Caco-2 (cell line): Measurements from ENCODE around the gene CRTAC1. TPM values are rescaled to one million over a fixed set of nuclear protein-coding genes. Genes with fewer than 3 reads are reported as not detected.

Source experiments
- BruUV-seq: library from RNA; stranded (reverse); fragments of 400-500 nt; replicated peaks from 2 replicates; lab custom pipeline; 2021; lab: Mats Ljungman, UMichigan
- CTCF ChIA-PET: fragments of 300-600 bp; sonication (Branson Sonifier 250); formaldehyde crosslinking; loops from one replicate; lab custom pipeline; 2022; ENCODE audit warnings: antibody characterized with exemption; lab: Charles Lee
- POLR2A ChIA-PET: fragments of 300-600 bp; sonication (Branson Sonifier 250); formaldehyde crosslinking; loops from one replicate; lab custom pipeline; 2022; ENCODE audit warnings: antibody characterized with exemption; lab: Charles Lee
- DNase-seq, 2 experiments: peaks; one replicate each; pipeline versions ENCODE4 v3.0.0 to v3.0.0-alpha.2; 2020 to 2022
- H3K27me3 ChIP-seq: replicated peaks from 2 replicates; pipeline ENCODE4 v1.6.0; 2011; ENCODE audit warnings: low read length; ENCODE audit not compliant: control insufficient read depth, insufficient read depth
- H3K36me3 ChIP-seq: 2 replicates; pipeline ENCODE4 v1.5.1; 2011; ENCODE audit warnings: low read length; ENCODE audit not compliant: control insufficient read depth, insufficient read depth
- H3K4me1 ChIP-seq: fragments of 250-450 bp; sonication (Bioruptor Pico); 2 replicates; pipeline ENCODE4 v1.5.1; 2020; ENCODE audit warnings: mild to moderate bottlenecking
- H3K4me3 ChIP-seq: 2 replicates; pipeline ENCODE4 v1.5.1; 2011; ENCODE audit warnings: low read depth, mild to moderate bottlenecking, control low read depth, low read length
- H3K9me3 ChIP-seq: fragments of 250-450 bp; sonication (Bioruptor Pico); 2 replicates; pipeline ENCODE4 v1.5.1; 2020; ENCODE audit warnings: mild to moderate bottlenecking, moderate library complexity
- H3K27ac Mint-ChIP-seq: one replicate; pipeline ENCODE4 v1.8.0; 2022; ENCODE audit warnings: mixed read lengths; ENCODE audit not compliant: unreplicated experiment
- H3K27me3 Mint-ChIP-seq: one replicate; pipeline ENCODE4 v1.8.0; 2022; ENCODE audit warnings: mixed read lengths; ENCODE audit not compliant: insufficient read depth, unreplicated experiment
- H3K36me3 Mint-ChIP-seq: one replicate; pipeline ENCODE4 v1.8.0; 2022; ENCODE audit warnings: mild to moderate bottlenecking, mixed read lengths; ENCODE audit not compliant: insufficient read depth, unreplicated experiment
- H3K4me1 Mint-ChIP-seq: one replicate; pipeline ENCODE4 v1.8.0; 2022; ENCODE audit warnings: low read depth, mixed read lengths; ENCODE audit not compliant: unreplicated experiment
- H3K4me3 Mint-ChIP-seq: one replicate; pipeline ENCODE4 v1.8.0; 2022; ENCODE audit warnings: mild to moderate bottlenecking, moderate library complexity, mixed read lengths; ENCODE audit not compliant: unreplicated experiment
- H3K9me3 Mint-ChIP-seq: one replicate; pipeline ENCODE4 v1.8.0; 2022; ENCODE audit warnings: mixed read lengths; ENCODE audit not compliant: unreplicated experiment
- intact Hi-C: fragments of 100-400 bp; cut with micrococcal nuclease; formaldehyde crosslinking; loops from one replicate; pipeline ENCODE4 v1.10.0; 2022; ENCODE audit not compliant: unreplicated experiment
- total RNA-seq: library from RNA; stranded (reverse); gene quantifications from 2 replicates; pipeline ENCODE4 v1.2.3, GENCODE V29; 2022
- TF ChIP-seq, protein P1 (sequence below), 2 experiments: fragments of 200-600 bp in 1 of 2; IDR thresholded peaks; 1 replicate in 1 of 2; 2 replicates in 1 of 2; pipeline versions ENCODE4 v1.5.1 to v1.8.0; 2011 to 2022; ENCODE audit warnings: antibody characterized with exemption in 1 of 2, control low read depth in 1 of 2, inconsistent platforms in 1 of 2, low read depth in 1 of 2, low read length in 1 of 2, mild to moderate bottlenecking in 1 of 2, moderate library complexity in 1 of 2; ENCODE audit not compliant: insufficient read depth in 1 of 2, severe bottlenecking in 1 of 2, unreplicated experiment in 1 of 2

The CRTAC1 gene
- total RNA-seq, 1 experiment from 2014 or later: not detected

GRCh38 chr10:97960269-97961056 is 70.0 kb downstream of the CRTAC1 start:
- H3K36me3 Mint-ChIP-seq: no peaks in the 10 kb centered on the region
- no TSS peak for BruUV-seq
- Histone ChIP-seq H3K27me3 (no peaks in the 10 kb centered on the region), H3K4me3 (no peak overlapping the region), H3K36me3 (no peaks in the 10 kb centered on the region), H3K9me3 (no peaks in the 10 kb centered on the region), H3K4me1 (no peaks in the 10 kb centered on the region)
- no peak overlapping the region for H3K27ac Mint-ChIP-seq
- POLR2A ChIA-PET: no interaction called here
- TF ChIP-seq, protein P1, sequence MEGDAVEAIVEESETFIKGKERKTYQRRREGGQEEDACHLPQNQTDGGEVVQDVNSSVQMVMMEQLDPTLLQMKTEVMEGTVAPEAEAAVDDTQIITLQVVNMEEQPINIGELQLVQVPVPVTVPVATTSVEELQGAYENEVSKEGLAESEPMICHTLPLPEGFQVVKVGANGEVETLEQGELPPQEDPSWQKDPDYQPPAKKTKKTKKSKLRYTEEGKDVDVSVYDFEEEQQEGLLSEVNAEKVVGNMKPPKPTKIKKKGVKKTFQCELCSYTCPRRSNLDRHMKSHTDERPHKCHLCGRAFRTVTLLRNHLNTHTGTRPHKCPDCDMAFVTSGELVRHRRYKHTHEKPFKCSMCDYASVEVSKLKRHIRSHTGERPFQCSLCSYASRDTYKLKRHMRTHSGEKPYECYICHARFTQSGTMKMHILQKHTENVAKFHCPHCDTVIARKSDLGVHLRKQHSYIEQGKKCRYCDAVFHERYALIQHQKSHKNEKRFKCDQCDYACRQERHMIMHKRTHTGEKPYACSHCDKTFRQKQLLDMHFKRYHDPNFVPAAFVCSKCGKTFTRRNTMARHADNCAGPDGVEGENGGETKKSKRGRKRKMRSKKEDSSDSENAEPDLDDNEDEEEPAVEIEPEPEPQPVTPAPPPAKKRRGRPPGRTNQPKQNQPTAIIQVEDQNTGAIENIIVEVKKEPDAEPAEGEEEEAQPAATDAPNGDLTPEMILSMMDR (IDR thresholded peaks at IDR 0.05; ENCODE audit: insufficient read depth in 1 of 2, low read depth in 1 of 2, low read length in 1 of 2, severe bottlenecking in 1 of 2, unreplicated experiment in 1 of 2): no peak
- intact Hi-C loops: no loop called here
- no peaks in the 10 kb centered on the region for H3K4me1 Mint-ChIP-seq
- peaks cover 31% of the 10 kb centered on the region for H3K27me3 Mint-ChIP-seq
- no peak for DNase-seq
- H3K4me3 Mint-ChIP-seq: no peak overlapping the region
- H3K9me3 Mint-ChIP-seq: no peaks in the 10 kb centered on the region
- CTCF ChIA-PET: no interaction called here

- Mint-ChIP-seq H3K4me1 (no peaks in the 10 kb centered on the region), H3K27me3 (peaks cover 12% of the 10 kb centered on the region), H3K36me3 (no peaks in the 10 kb centered on the region), H3K27ac (no peak overlapping the region), H3K4me3 (no peak overlapping the region), H3K9me3 (peaks cover 11% of the 10 kb centered on the region)
- no peak for DNase-seq
- no TSS peak for BruUV-seq
- TF ChIP-seq, protein P1 (IDR thresholded peaks at IDR 0.05; ENCODE audit: insufficient read depth in 1 of 2, low read depth in 1 of 2, low read length in 1 of 2, severe bottlenecking in 1 of 2, unreplicated experiment in 1 of 2): no peak
- Histone ChIP-seq H3K36me3 (no peaks in the 10 kb centered on the region), H3K4me3 (no peak overlapping the region), H3K27me3 (no peaks in the 10 kb centered on the region), H3K4me1 (no peaks in the 10 kb centered on the region), H3K9me3 (no peaks in the 10 kb centered on the region)
- POLR2A ChIA-PET: no interaction called here
- intact Hi-C loops: no loop called here
- CTCF ChIA-PET: no interaction called here
Observed at GRCh38 chr10:97949462-97949861, 81.0 kb downstream of the CRTAC1 start.

DNA sequence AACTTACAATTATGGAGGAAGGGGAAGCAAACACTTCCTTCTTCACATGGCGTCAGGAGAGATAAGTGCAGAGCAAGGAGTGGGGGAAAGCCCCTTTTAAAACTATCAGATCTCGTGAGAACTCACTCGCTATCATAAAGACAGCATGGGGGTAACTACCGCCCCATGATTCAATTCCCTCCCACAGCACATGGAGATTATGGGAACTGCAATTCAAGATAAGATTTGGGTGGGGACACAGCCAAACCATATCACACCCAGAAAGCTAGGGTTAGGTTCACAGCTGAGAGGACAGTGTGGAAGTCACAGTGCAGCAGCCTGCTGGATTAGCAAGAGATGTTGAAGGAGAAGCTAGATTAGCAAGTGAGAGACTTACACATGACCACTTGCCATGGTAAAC is 81.6 kb downstream of the CRTAC1 start:
- Mint-ChIP-seq H3K4me1 (no peaks in the 10 kb centered on the region), H3K36me3 (no peaks in the 10 kb centered on the region), H3K9me3 (peaks cover 11% of the 10 kb centered on the region), H3K27me3 (peaks cover 12% of the 10 kb centered on the region), H3K27ac (no peak overlapping the region), H3K4me3 (no peak overlapping the region)
- TF ChIP-seq, protein P1 (IDR thresholded peaks at IDR 0.05; ENCODE audit: insufficient read depth in 1 of 2, low read depth in 1 of 2, low read length in 1 of 2, severe bottlenecking in 1 of 2, unreplicated experiment in 1 of 2): no peak
- no TSS peak for BruUV-seq
- CTCF ChIA-PET: no interaction called here
- no peaks in the 10 kb centered on the region for H3K36me3 ChIP-seq
- intact Hi-C loops: no loop called here
- H3K27me3 ChIP-seq: no peaks in the 10 kb centered on the region
- no peak overlapping the region for H3K4me3 ChIP-seq
- H3K4me1 ChIP-seq: no peaks in the 10 kb centered on the region
- DNase-seq: no peak
- POLR2A ChIA-PET: no interaction called here
- 0 out of 2 replicates have a peak, but pooled peaks cover 2% of the 10 kb centered on the region for H3K9me3 ChIP-seq
